Vagina (tissue), 2 donors: ENCODE results near the gene KIRREL3. TPM values are rescaled to one million over a fixed set of nuclear protein-coding genes. Genes with fewer than 3 reads are reported as not detected.
"Not testable (repeated sequence)": the region's sequence is repeated elsewhere in the genome, so short reads cannot be mapped to it uniquely, and the experiment has no call there.

Source experiments
- DNase-seq, 2 donors: peaks; one replicate each; pipeline ENCODE4 v3.0.0-alpha.2; 2017; ENCODE audit errors: extremely low spot score in 2 of 2
- H3K27ac ChIP-seq: fragments of 200-600 bp; sonication (generic); one replicate; pipeline ENCODE4 v1.5.1; 2019
- H3K27me3 ChIP-seq: fragments of 200-600 bp; sonication (generic); one replicate; pipeline ENCODE4 v1.5.1; 2019
- H3K36me3 ChIP-seq, 2 donors: fragments of 200-600 bp; sonication (generic); one replicate each; pipeline ENCODE4 v1.5.1; 2017 to 2019
- H3K4me1 ChIP-seq: fragments of 200-600 bp; sonication (generic); one replicate; pipeline ENCODE4 v1.5.1; 2019
- H3K4me3 ChIP-seq, 2 donors: fragments of 200-600 bp; sonication (generic); 1 replicate in 1 of 2; 2 replicates in 1 of 2; pipeline ENCODE4 v1.5.1; 2016 to 2019
- H3K9me3 ChIP-seq: fragments of 200-600 bp; sonication (generic); one replicate; pipeline ENCODE4 v1.5.1; 2019
- CTCF ChIP-seq, 3 experiments: fragments of 450-650 bp in 2 of 3; fragments of 200-600 bp in 1 of 3; sonication (generic) in 1 of 3; IDR thresholded peaks; one replicate each; pipeline ENCODE4 v1.5.1; 2017 to 2019; ENCODE audit warnings: antibody characterized with exemption in 3 of 3, mild to moderate bottlenecking in 2 of 3, moderate library complexity in 2 of 3
- POLR2A ChIP-seq, 2 donors: fragments of 450-650 bp; IDR thresholded peaks; one replicate each; pipeline ENCODE4 v1.6.1; 2017; ENCODE audit warnings: antibody characterized with exemption in 2 of 2, mild to moderate bottlenecking in 2 of 2, moderate library complexity in 2 of 2
- POLR2AphosphoS5 ChIP-seq, 2 donors: sonication (generic); formaldehyde crosslinking; IDR thresholded peaks; one replicate each; pipeline ENCODE4 v1.9.0; 2017; ENCODE audit warnings: antibody characterized with exemption in 2 of 2, mild to moderate bottlenecking in 2 of 2, low read depth in 1 of 2; ENCODE audit not compliant: insufficient read depth in 1 of 2
- intact Hi-C: fragments of 100-400 bp; cut with DNase I; formaldehyde crosslinking; loops from one replicate; pipeline ENCODE4 v1.15.1; 2023
- total RNA-seq: library from RNA; depleted of rRNA; stranded (reverse); fragments of >200 nt; gene quantifications from one replicate; pipeline ENCODE4 v1.2.3, GENCODE V29; 2016

KIRREL3 gene
- total RNA-seq, 1 donor from 2014 or later, result not detected

- Histone ChIP-seq H3K9me3 (no peaks in the 10 kb centered on the region), H3K4me3 (no peak overlapping the region), H3K27ac (no peak overlapping the region), H3K4me1 (peaks cover 25% of the 10 kb centered on the region), H3K27me3 (no peaks in the 10 kb centered on the region), H3K36me3 (no peaks in the 10 kb centered on the region)
- intact Hi-C loops, result no loop called here
- no peak for DNase-seq
- TF ChIP-seq POLR2A (IDR thresholded peaks at IDR 0.05), result no peak
- no peak for TF ChIP-seq CTCF (IDR thresholded peaks at IDR 0.05)
- no peak for TF ChIP-seq POLR2AphosphoS5 (IDR thresholded peaks at IDR 0.05; ENCODE audit: insufficient read depth in 1 of 2, low read depth in 1 of 2)
These were observed 601.8 kb downstream of the KIRREL3 start for GRCh38 chr11:126398721-126399120.

- no peak for DNase-seq
- Histone ChIP-seq H3K27me3 (no peaks in the 10 kb centered on the region), H3K36me3 (no peaks in the 10 kb centered on the region), H3K4me3 (no peak overlapping the region), H3K27ac (no peak overlapping the region), H3K9me3 (no peaks in the 10 kb centered on the region), H3K4me1 (peaks cover 24% of the 10 kb centered on the region)
- TF ChIP-seq POLR2AphosphoS5 (IDR thresholded peaks at IDR 0.05; ENCODE audit: insufficient read depth in 1 of 2, low read depth in 1 of 2), result no peak
- no peak for TF ChIP-seq POLR2A (IDR thresholded peaks at IDR 0.05)
- no peak for TF ChIP-seq CTCF (IDR thresholded peaks at IDR 0.05)
- intact Hi-C loops, result no loop called here
These were observed 602.3 kb downstream of the KIRREL3 start for GRCh38 chr11:126398296-126398695.

GRCh38 chr11:126396965-126397364 is 603.6 kb downstream of the KIRREL3 start:
- no peak overlapping the region for H3K4me3 ChIP-seq
- H3K4me1 ChIP-seq, result peaks cover 28% of the 10 kb centered on the region

GRCh38 chr11:126396266-126396665 is 604.3 kb downstream of the KIRREL3 start:
- H3K27ac ChIP-seq, intact Hi-C loops, H3K4me3 ChIP-seq: not testable (repeated sequence)

More at GRCh38 chr11:126396965-126397364, 603.6 kb downstream of the KIRREL3 start:
- no peak for DNase-seq
- H3K27ac ChIP-seq, result no peak overlapping the region
- no peaks in the 10 kb centered on the region for H3K36me3 ChIP-seq
- H3K9me3 ChIP-seq, result no peaks in the 10 kb centered on the region
- TF ChIP-seq CTCF (IDR thresholded peaks at IDR 0.05) (no peak), POLR2AphosphoS5 (IDR thresholded peaks at IDR 0.05; ENCODE audit: insufficient read depth in 1 of 2, low read depth in 1 of 2) (no peak), POLR2A (IDR thresholded peaks at IDR 0.05) (no peak)
- intact Hi-C loops, result no loop called here
- H3K27me3 ChIP-seq, result no peaks in the 10 kb centered on the region

GRCh38 chr11:126395784-126396183 is 604.8 kb downstream of the KIRREL3 start:
- H3K9me3 ChIP-seq, DNase-seq, H3K27ac ChIP-seq, H3K4me3 ChIP-seq, H3K27me3 ChIP-seq, H3K36me3 ChIP-seq, intact Hi-C loops: not testable (repeated sequence)
- TF ChIP-seq POLR2AphosphoS5 (IDR thresholded peaks at IDR 0.05; ENCODE audit: insufficient read depth in 1 of 2, low read depth in 1 of 2), result peak in 1 of 2 donors; percentile 28
- peaks cover 37% of the 10 kb centered on the region for H3K4me1 ChIP-seq

More at GRCh38 chr11:126396266-126396665, 604.3 kb downstream of the KIRREL3 start:
- DNase-seq, H3K36me3 ChIP-seq, H3K9me3 ChIP-seq, H3K27me3 ChIP-seq: not testable (repeated sequence)
- H3K4me1 ChIP-seq, result peaks cover 35% of the 10 kb centered on the region

GRCh38 chr11:126394634-126395072 is 605.9 kb downstream of the KIRREL3 start:
- H3K27me3 ChIP-seq, DNase-seq, H3K36me3 ChIP-seq, H3K9me3 ChIP-seq, H3K4me3 ChIP-seq, intact Hi-C loops: not testable (repeated sequence)
- H3K4me1 ChIP-seq, result peaks cover 37% of the 10 kb centered on the region
- peak overlapping the region; percentile 51 for H3K27ac ChIP-seq
